IMR-90 (cell line): Measurements from ENCODE around the gene SLC25A22.

Source experiments
- CEBPB ChIP-seq: IDR thresholded peaks from 2 replicates; pipeline ENCODE4 v1.6.1; 2012; ENCODE audit warnings: low read depth, low read length, improper control_type of control experiment
- CHD1 ChIP-seq: IDR thresholded peaks from 2 replicates; pipeline ENCODE4 v1.6.1; 2012; ENCODE audit warnings: low read depth, low read length, improper control_type of control experiment
- CTCF ChIP-seq: conservative IDR thresholded peaks from 2 replicates; pipeline ENCODE4 v1.5.1; 2012; ENCODE audit warnings: mild to moderate bottlenecking, low read depth, low read length, improper control_type of control experiment
- ELK1 ChIP-seq: fragments of 150-350 bp; IDR thresholded peaks from 2 replicates; pipeline ENCODE4 v1.6.1; 2016; ENCODE audit warnings: low read depth, mild to moderate bottlenecking, low read length, moderate library complexity, borderline replicate concordance
- MXI1 ChIP-seq: IDR thresholded peaks from 2 replicates; pipeline ENCODE4 v1.6.1; 2012; ENCODE audit warnings: low read depth, mild to moderate bottlenecking, low read length, moderate library complexity, borderline replicate concordance
- POLR2A ChIP-seq: IDR thresholded peaks from 2 replicates; pipeline ENCODE4 v1.6.1; 2012; ENCODE audit warnings: mild to moderate bottlenecking, low read depth, low read length
- RCOR1 ChIP-seq: IDR thresholded peaks from 2 replicates; pipeline ENCODE4 v1.6.1; 2012; ENCODE audit warnings: mild to moderate bottlenecking, low read length, improper control_type of control experiment; ENCODE audit not compliant: insufficient replicate concordance
- RFX5 ChIP-seq: IDR thresholded peaks from 2 replicates; pipeline ENCODE4 v1.8.0; 2012; ENCODE audit warnings: low read depth, mild to moderate bottlenecking, low read length, moderate library complexity
- SMC3 ChIP-seq: fragments of 150-350 bp; IDR thresholded peaks from 2 replicates; pipeline ENCODE4 v1.6.1; 2016; ENCODE audit warnings: low read depth, mild to moderate bottlenecking, antibody characterized with exemption, low read length, moderate library complexity
- USF2 ChIP-seq: fragments of 150-350 bp; IDR thresholded peaks from 2 replicates; pipeline ENCODE4 v1.6.1; 2017; ENCODE audit warnings: mild to moderate bottlenecking, antibody characterized with exemption, low read length, low read depth

- TF ChIP-seq POLR2A: no peak
- no peak for TF ChIP-seq CTCF
- no peak for TF ChIP-seq RFX5
- TF ChIP-seq CEBPB: no peak
- no peak for TF ChIP-seq CHD1
- TF ChIP-seq ELK1: no peak
- TF ChIP-seq MXI1: no peak
- TF ChIP-seq RCOR1: no peak
- no peak for TF ChIP-seq USF2
- no peak for TF ChIP-seq SMC3
Measured at GRCh38 chr11:847876-848275, 49.8 kb upstream of the SLC25A22 start.
